Smooth muscle cell (in vitro differentiated cells): ENCODE measurements around the gene ZNF516. TPM values are rescaled to one million over a fixed set of nuclear protein-coding genes. Genes with fewer than 3 reads are reported as not detected.
"Not testable (repeated sequence)": the region's sequence is repeated elsewhere in the genome, so short reads cannot be mapped to it uniquely, and the experiment has no call there.

ENCODE experiments used
- DNase-seq: peaks from one replicate; lab custom pipeline; 2025; ENCODE audit not compliant: unreplicated experiment; lab: John Stamatoyannopoulos, UW
- H2AFZ ChIP-seq: fragments of 200-600 bp; sonication (generic); 2 replicates; pipeline ENCODE4 v1.6.0; 2016; ENCODE audit warnings: antibody characterized with exemption, low read depth, mild to moderate bottlenecking
- H3F3A ChIP-seq: fragments of 200-600 bp; sonication (generic); 2 replicates; pipeline ENCODE4 v1.6.0; 2017; ENCODE audit warnings: antibody characterized with exemption, low read depth
- H3K27ac ChIP-seq: fragments of 200-600 bp; sonication (generic); 2 replicates; pipeline ENCODE4 v1.5.1; 2016; ENCODE audit warnings: low read depth, mild to moderate bottlenecking
- H3K27me3 ChIP-seq: fragments of 200-600 bp; sonication (generic); 2 replicates; pipeline ENCODE4 v1.6.1; 2016; ENCODE audit warnings: low read depth, mild to moderate bottlenecking
- H3K36me3 ChIP-seq: fragments of 200-600 bp; sonication (generic); 2 replicates; pipeline ENCODE4 v1.5.1; 2016; ENCODE audit warnings: low read depth
- H3K4me1 ChIP-seq: fragments of 200-600 bp; sonication (generic); 2 replicates; pipeline ENCODE4 v1.5.1; 2016; ENCODE audit warnings: low read depth
- H3K4me2 ChIP-seq: fragments of 200-600 bp; sonication (generic); 2 replicates; pipeline ENCODE4 v1.6.0; 2016; ENCODE audit warnings: mild to moderate bottlenecking
- H3K4me3 ChIP-seq: fragments of 200-600 bp; sonication (generic); 2 replicates; pipeline ENCODE4 v1.5.1; 2016; ENCODE audit warnings: mild to moderate bottlenecking
- H3K79me2 ChIP-seq: fragments of 200-600 bp; sonication (generic); 2 replicates; pipeline ENCODE4 v1.6.0; 2016; ENCODE audit warnings: low read depth, mild to moderate bottlenecking
- H3K9ac ChIP-seq: fragments of 200-600 bp; sonication (generic); 2 replicates; pipeline ENCODE4 v1.6.0; 2016; ENCODE audit warnings: low read depth
- H3K9me3 ChIP-seq: fragments of 200-600 bp; sonication (generic); replicated peaks from 2 replicates; pipeline ENCODE4 v1.5.1; 2016; ENCODE audit warnings: low read depth
- H4K20me1 ChIP-seq: fragments of 200-600 bp; sonication (generic); 2 replicates; pipeline ENCODE4 v1.6.0; 2016; ENCODE audit warnings: low read depth
- CTCF ChIP-seq: fragments of 200-600 bp; sonication (generic); IDR thresholded peaks from 2 replicates; pipeline ENCODE4 v1.5.1; 2017; ENCODE audit warnings: borderline replicate concordance, mild to moderate bottlenecking, antibody characterized with exemption; ENCODE audit not compliant: insufficient read depth, poor library complexity, severe bottlenecking
- WGBS: methylation state at CpG from one replicate; pipeline ENCODE4 v1.1.7; 2016; ENCODE audit warnings: low lambda C conversion rate; 5-methylcytosine and 5-hydroxymethylcytosine counted together
- polyA plus RNA-seq: library from polyadenylated mRNA; unstranded; fragments of >200 nt; fragmentation: Nextera tagmentation; extraction: Ambion mirVana; gene quantifications from 2 replicates; pipeline ENCODE4 v1.2.1, GENCODE V29; 2016
- total RNA-seq: library from RNA; depleted of rRNA; stranded (reverse); fragments of >200 nt; gene quantifications from 2 replicates; pipeline ENCODE4 v1.2.3, GENCODE V29; 2014

The ZNF516 gene, protein sequence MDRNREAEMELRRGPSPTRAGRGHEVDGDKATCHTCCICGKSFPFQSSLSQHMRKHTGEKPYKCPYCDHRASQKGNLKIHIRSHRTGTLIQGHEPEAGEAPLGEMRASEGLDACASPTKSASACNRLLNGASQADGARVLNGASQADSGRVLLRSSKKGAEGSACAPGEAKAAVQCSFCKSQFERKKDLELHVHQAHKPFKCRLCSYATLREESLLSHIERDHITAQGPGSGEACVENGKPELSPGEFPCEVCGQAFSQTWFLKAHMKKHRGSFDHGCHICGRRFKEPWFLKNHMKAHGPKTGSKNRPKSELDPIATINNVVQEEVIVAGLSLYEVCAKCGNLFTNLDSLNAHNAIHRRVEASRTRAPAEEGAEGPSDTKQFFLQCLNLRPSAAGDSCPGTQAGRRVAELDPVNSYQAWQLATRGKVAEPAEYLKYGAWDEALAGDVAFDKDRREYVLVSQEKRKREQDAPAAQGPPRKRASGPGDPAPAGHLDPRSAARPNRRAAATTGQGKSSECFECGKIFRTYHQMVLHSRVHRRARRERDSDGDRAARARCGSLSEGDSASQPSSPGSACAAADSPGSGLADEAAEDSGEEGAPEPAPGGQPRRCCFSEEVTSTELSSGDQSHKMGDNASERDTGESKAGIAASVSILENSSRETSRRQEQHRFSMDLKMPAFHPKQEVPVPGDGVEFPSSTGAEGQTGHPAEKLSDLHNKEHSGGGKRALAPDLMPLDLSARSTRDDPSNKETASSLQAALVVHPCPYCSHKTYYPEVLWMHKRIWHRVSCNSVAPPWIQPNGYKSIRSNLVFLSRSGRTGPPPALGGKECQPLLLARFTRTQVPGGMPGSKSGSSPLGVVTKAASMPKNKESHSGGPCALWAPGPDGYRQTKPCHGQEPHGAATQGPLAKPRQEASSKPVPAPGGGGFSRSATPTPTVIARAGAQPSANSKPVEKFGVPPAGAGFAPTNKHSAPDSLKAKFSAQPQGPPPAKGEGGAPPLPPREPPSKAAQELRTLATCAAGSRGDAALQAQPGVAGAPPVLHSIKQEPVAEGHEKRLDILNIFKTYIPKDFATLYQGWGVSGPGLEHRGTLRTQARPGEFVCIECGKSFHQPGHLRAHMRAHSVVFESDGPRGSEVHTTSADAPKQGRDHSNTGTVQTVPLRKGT
- total RNA-seq (24.2 and 32.3 TPM in 2 replicates), polyA plus RNA-seq (14.1 and 15.6 TPM in 2 replicates)

DNA sequence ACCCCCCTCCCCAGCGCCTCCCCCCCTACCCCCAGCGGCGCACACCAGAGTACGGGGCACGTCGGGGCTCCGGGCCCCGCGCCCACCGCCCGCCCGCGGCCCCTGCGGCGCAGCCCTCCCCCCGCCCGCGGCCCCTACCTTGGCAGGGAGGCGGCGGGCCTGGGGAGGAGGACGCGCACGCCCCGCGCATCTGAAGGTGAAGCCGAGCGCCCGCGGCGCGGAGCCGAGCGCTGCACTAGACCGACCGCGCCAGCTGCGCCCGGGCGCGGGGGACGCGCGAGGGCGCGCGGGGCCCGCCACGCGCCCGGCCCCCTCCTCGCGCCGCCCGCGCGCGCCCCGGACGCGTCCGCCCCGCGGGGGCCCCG is at the start of gene ZNF516:
Gene ZNF516, minus strand, starts transcription at position 237 of the 365 bp plus-strand sequence. CDS start 52,188 bp downstream, outside the sequence.
- Histone ChIP-seq H3K27ac (peak within 1 kb of the TSS; percentile 84), H3K9me3 (no peaks in the 10 kb centered on the region), H3K4me2 (peak within 1 kb of the TSS; percentile 92), H2AFZ (peak within 1 kb of the TSS; percentile 94), H3K27me3 (no peaks in the 10 kb centered on the region), H4K20me1 (peaks cover 27% of the 10 kb centered on the region), H3K79me2 (peaks cover 10% of the 10 kb centered on the region), H3K9ac (peak within 1 kb of the TSS; percentile 67), H3K36me3 (no peaks in the 10 kb centered on the region), H3K4me3 (peak within 1 kb of the TSS; percentile 76), H3F3A (peaks cover 28% of the 10 kb centered on the region), H3K4me1 (peaks cover 21% of the 10 kb centered on the region)
- no peak for DNase-seq
- TF ChIP-seq CTCF: no peak
- 0% methylated on average over 1 of the region's 64 CpGs for WGBS

DNA sequence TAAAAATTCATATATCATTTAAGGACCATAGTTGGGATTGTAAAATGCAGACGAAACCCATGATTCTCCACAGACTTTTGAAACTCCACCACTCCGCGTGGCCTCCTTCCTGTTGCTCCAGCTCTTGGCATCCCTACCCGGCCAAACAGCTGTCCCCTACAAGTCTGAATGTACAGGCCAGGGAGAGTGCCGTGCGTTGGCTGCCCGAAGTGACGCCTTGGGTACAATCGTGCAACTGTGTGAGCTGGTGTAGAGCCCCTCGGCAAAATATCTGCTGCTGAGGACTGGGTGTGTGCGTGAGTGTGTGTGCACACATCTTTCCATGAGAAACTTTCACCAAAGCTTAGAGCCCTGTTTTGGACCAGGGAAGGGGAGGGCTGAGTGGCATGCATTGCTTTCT is 43.8 kb upstream of the ZNF516 start:
- Histone ChIP-seq H3K4me1 (peaks cover 7% of the 10 kb centered on the region), H3K9ac (no peak overlapping the region), H3F3A (no peaks in the 10 kb centered on the region), H3K27me3 (no peaks in the 10 kb centered on the region), H3K27ac (no peak overlapping the region), H2AFZ (no peak overlapping the region), H3K9me3 (no peaks in the 10 kb centered on the region), H4K20me1 (no peaks in the 10 kb centered on the region), H3K36me3 (no peaks in the 10 kb centered on the region), H3K79me2 (no peaks in the 10 kb centered on the region), H3K4me2 (no peak overlapping the region), H3K4me3 (no peak overlapping the region)
- no peak for TF ChIP-seq CTCF
- 93% methylated on average over 11 of the region's 11 CpGs for WGBS
- no peak for DNase-seq

GRCh38 chr18:76537621-76538020 is 42.6 kb upstream of the ZNF516 start:
- H3K27ac ChIP-seq: no peak overlapping the region
- 97% methylated on average over 8 of the region's 8 CpGs for WGBS
- no peaks in the 10 kb centered on the region for H4K20me1 ChIP-seq
- no peak overlapping the region for H3K4me2 ChIP-seq
- no peak overlapping the region for H3K9ac ChIP-seq
- H3K79me2 ChIP-seq: no peaks in the 10 kb centered on the region
- H3K4me3 ChIP-seq: no peak overlapping the region
- H3K4me1 ChIP-seq: peaks cover 7% of the 10 kb centered on the region
- TF ChIP-seq CTCF: no peak
- DNase-seq: no peak
- H3K9me3 ChIP-seq: no peaks in the 10 kb centered on the region
- H3K27me3 ChIP-seq: no peaks in the 10 kb centered on the region
- no peaks in the 10 kb centered on the region for H3K36me3 ChIP-seq
- no peak overlapping the region for H2AFZ ChIP-seq
- H3F3A ChIP-seq: no peaks in the 10 kb centered on the region

DNA sequence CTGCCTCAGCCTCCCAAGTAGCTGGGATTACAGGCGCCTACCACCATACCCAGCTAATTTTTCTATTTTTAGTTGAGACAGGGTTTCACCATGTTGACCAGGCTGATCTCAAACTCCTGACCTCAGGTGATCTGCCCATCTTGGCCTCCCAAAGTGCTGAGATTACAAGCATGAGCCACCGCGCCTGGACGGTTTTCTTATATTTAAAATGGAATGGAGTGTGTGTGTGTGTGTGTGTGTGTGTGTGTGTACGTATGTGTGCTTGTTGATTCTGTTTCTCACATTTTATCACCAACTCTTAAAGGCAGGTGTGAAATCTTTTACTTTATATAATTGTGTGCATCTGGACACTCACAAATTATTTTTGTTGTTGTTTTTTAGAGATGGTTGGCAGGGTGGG is 41.6 kb upstream of the ZNF516 start:
- H2AFZ ChIP-seq, DNase-seq, H3K4me1 ChIP-seq, H4K20me1 ChIP-seq, H3K79me2 ChIP-seq, H3K36me3 ChIP-seq, H3F3A ChIP-seq, H3K4me2 ChIP-seq, H3K27me3 ChIP-seq, H3K9me3 ChIP-seq, H3K4me3 ChIP-seq, H3K9ac ChIP-seq, H3K27ac ChIP-seq: not testable (repeated sequence)
- WGBS: 98% methylated on average over 5 of the region's 5 CpGs
